Neural cell (in vitro differentiated cells): ENCODE data around the gene SH3D19. TPM values are rescaled to one million over a fixed set of nuclear protein-coding genes. Genes with fewer than 3 reads are reported as not detected.

ENCODE experiments used
- H2AFZ ChIP-seq: fragments of 200-600, 300-800 bp; sonication (generic), shearing (Covaris generic); 2 replicates; pipeline ENCODE4 v1.6.0; 2014; ENCODE audit warnings: low read depth, mild to moderate bottlenecking, antibody characterized with exemption, low read length, moderate library complexity
- H3F3A ChIP-seq: fragments of 200-600 bp; shearing (Covaris generic); 2 replicates; pipeline ENCODE4 v1.6.1; 2016; ENCODE audit warnings: mild to moderate bottlenecking, moderate library complexity, mixed read lengths, antibody characterized with exemption, low read length; ENCODE audit not compliant: insufficient read depth, poor library complexity, severe bottlenecking
- H3K27ac ChIP-seq: fragments of 200-600, 300-800 bp; sonication (generic), shearing (Covaris generic); 2 replicates; pipeline ENCODE4 v1.5.1; 2014; ENCODE audit warnings: mild to moderate bottlenecking, low read length, moderate library complexity
- H3K27me3 ChIP-seq: fragments of 300-800, 200-600 bp; sonication (generic), shearing (Covaris generic); 2 replicates; pipeline ENCODE4 v1.6.0; 2014; ENCODE audit warnings: mild to moderate bottlenecking, low read depth, low read length, moderate library complexity; ENCODE audit not compliant: insufficient read depth
- H3K36me3 ChIP-seq: fragments of 300-800, 200-600 bp; sonication (generic), shearing (Covaris generic); 2 replicates; pipeline ENCODE4 v1.5.1; 2014; ENCODE audit warnings: mild to moderate bottlenecking, antibody characterized with exemption, low read length, moderate library complexity; ENCODE audit not compliant: insufficient read depth
- H3K4me2 ChIP-seq: fragments of 300-800, 200-600 bp; sonication (generic), shearing (Covaris generic); 2 replicates; pipeline ENCODE4 v1.6.0; 2014; ENCODE audit warnings: mild to moderate bottlenecking, low read length
- H3K4me3 ChIP-seq: fragments of 300-800, 200-600 bp; sonication (generic), shearing (Covaris generic); 2 replicates; pipeline ENCODE4 v1.5.1; 2014; ENCODE audit warnings: mild to moderate bottlenecking, low read length, moderate library complexity
- H3K79me2 ChIP-seq: fragments of 200-600 bp; shearing (Covaris generic); replicated peaks from 2 replicates; pipeline ENCODE4 v1.6.0; 2014; ENCODE audit warnings: mild to moderate bottlenecking, low read length, moderate library complexity; ENCODE audit not compliant: insufficient read depth
- H3K9ac ChIP-seq: fragments of 300-800, 200-600 bp; sonication (generic), shearing (Covaris generic); 2 replicates; pipeline ENCODE4 v1.6.1; 2016; ENCODE audit warnings: mild to moderate bottlenecking, low read length, mixed read lengths
- H3K9me2 ChIP-seq: fragments of 200-600 bp; shearing (Covaris generic); 2 replicates; pipeline ENCODE4 v1.6.1; 2016; ENCODE audit warnings: mild to moderate bottlenecking, low read length, mixed read lengths; ENCODE audit not compliant: insufficient read depth
- H3K9me3 ChIP-seq: fragments of 200-600, 300-800 bp; sonication (generic), shearing (Covaris generic); 2 replicates; pipeline ENCODE4 v1.6.1; 2016; ENCODE audit warnings: mild to moderate bottlenecking, mixed run types, low read length, moderate library complexity, mixed read lengths
- H4K20me1 ChIP-seq: fragments of 200-600 bp; shearing (Covaris generic); 2 replicates; pipeline ENCODE4 v1.6.1; 2016; ENCODE audit warnings: mild to moderate bottlenecking, mixed run types; ENCODE audit not compliant: insufficient read depth
- CTCF ChIP-seq: fragments of 450-650 bp; IDR thresholded peaks from 2 replicates; pipeline ENCODE4 v1.5.1; 2014; ENCODE audit warnings: antibody characterized with exemption, mild to moderate bottlenecking, moderate library complexity; ENCODE audit not compliant: poor library complexity, severe bottlenecking
- EP300 ChIP-seq: fragments of 450-650 bp; conservative IDR thresholded peaks from 2 replicates; pipeline ENCODE4 v1.6.1; 2014; ENCODE audit warnings: antibody characterized with exemption, mild to moderate bottlenecking, moderate library complexity; ENCODE audit not compliant: poor library complexity, severe bottlenecking
- EZH2 ChIP-seq: fragments of 200-600, 300-800 bp; shearing (Covaris generic), sonication (generic); IDR thresholded peaks from 2 replicates; pipeline ENCODE4 v1.6.1; 2014; ENCODE audit warnings: antibody characterized with exemption, low read length, borderline replicate concordance, mild to moderate bottlenecking; ENCODE audit not compliant: insufficient read depth, poor library complexity, severe bottlenecking
- MXI1 ChIP-seq: fragments of 450-650 bp; conservative IDR thresholded peaks from 2 replicates; pipeline ENCODE4 v1.6.1; 2014; ENCODE audit warnings: antibody characterized with exemption, mild to moderate bottlenecking; ENCODE audit not compliant: poor library complexity, severe bottlenecking
- POLR2AphosphoS5 ChIP-seq: IDR thresholded peaks from 2 replicates; pipeline ENCODE4 v1.6.1; 2012
- RAD21 ChIP-seq: fragments of 450-650 bp; conservative IDR thresholded peaks from 2 replicates; pipeline ENCODE4 v1.6.1; 2014; ENCODE audit warnings: antibody characterized with exemption, mild to moderate bottlenecking, moderate library complexity
- REST ChIP-seq: IDR thresholded peaks from 2 replicates; pipeline ENCODE4 v1.6.1; 2012; ENCODE audit warnings: borderline replicate concordance
- SMC3 ChIP-seq: fragments of 450-650 bp; conservative IDR thresholded peaks from 2 replicates; pipeline ENCODE4 v1.6.1; 2014; ENCODE audit warnings: antibody characterized with exemption, mild to moderate bottlenecking, moderate library complexity; ENCODE audit not compliant: poor library complexity
- TAF1 ChIP-seq: IDR thresholded peaks from 2 replicates; pipeline ENCODE4 v1.6.1; 2012; ENCODE audit warnings: low read depth
- polyA plus RNA-seq: library from polyadenylated mRNA; depleted of rRNA; stranded (reverse); fragments of >200 nt; gene quantifications from 2 replicates; pipeline ENCODE4 v1.2.3, GENCODE V29; 2014

The SH3D19 gene
- polyA plus RNA-seq, 1 donor from 2014 or later: 0.46 TPM

- Histone ChIP-seq H4K20me1 (no peaks in the 10 kb centered on the region), H3K9me3 (no peaks in the 10 kb centered on the region), H2AFZ (no peak overlapping the region), H3K36me3 (no peaks in the 10 kb centered on the region), H3K27ac (no peak overlapping the region), H3K27me3 (no peaks in the 10 kb centered on the region), H3K4me2 (no peak overlapping the region), H3K4me3 (no peak overlapping the region), H3K9me2 (no peaks in the 10 kb centered on the region), H3F3A (no peaks in the 10 kb centered on the region), H3K9ac (no peak overlapping the region), H3K79me2 (no peaks in the 10 kb centered on the region)
- TF ChIP-seq SMC3 (no peak), EP300 (no peak), TAF1 (no peak)
These were observed 148.7 kb downstream of the SH3D19 start for GRCh38 chr4:151176685-151177084.

- Histone ChIP-seq H3K9me3 (no peaks in the 10 kb centered on the region), H3K79me2 (no peaks in the 10 kb centered on the region), H3F3A (no peaks in the 10 kb centered on the region), H3K4me3 (no peak overlapping the region), H2AFZ (no peak overlapping the region), H3K9me2 (no peaks in the 10 kb centered on the region), H3K36me3 (no peaks in the 10 kb centered on the region), H3K4me2 (no peak overlapping the region), H3K9ac (no peak overlapping the region), H3K27me3 (no peaks in the 10 kb centered on the region), H4K20me1 (no peaks in the 10 kb centered on the region), H3K27ac (no peak overlapping the region)
- TF ChIP-seq REST: no peak
- TF ChIP-seq MXI1: no peak
- TF ChIP-seq POLR2AphosphoS5: no peak
- TF ChIP-seq RAD21: no peak
- no peak for TF ChIP-seq SMC3
- no peak for TF ChIP-seq EP300
- no peak for TF ChIP-seq CTCF
- TF ChIP-seq EZH2: no peak
- TF ChIP-seq TAF1: no peak
These were observed 149.4 kb downstream of the SH3D19 start for GRCh38 chr4:151175754-151176631.
